ENCODE measurements around the gene ADGRV1. TPM values are rescaled to one million over a fixed set of nuclear protein-coding genes. Genes with fewer than 3 reads are reported as not detected.

The ADGRV1 gene
- total RNA-seq, 2 donors from 2014 or later = 16.4 to 20.9 TPM

GRCh38 chr5:90930756-90931431 lies 372.3 kb downstream of the ADGRV1 start:
- H3K9me3 ChIP-seq = no peaks in the 10 kb centered on the region
- no peaks in the 10 kb centered on the region for H3K4me1 ChIP-seq (replicated peaks)
- H3K36me3 ChIP-seq = no peaks in the 10 kb centered on the region
- no peaks in the 10 kb centered on the region for H3K27me3 ChIP-seq (replicated peaks; ENCODE audit: insufficient read depth)
- WGBS = 47% methylated on average over 4 of the region's 4 CpGs
- H3K4me3 ChIP-seq = no peak overlapping the region
- intact Hi-C loops (cut with DNase I) = loop anchor here (5.0 kb wide), 2 partner anchors 59 to 171 kb away; no protein-coding TSS in a partner anchor
- no peak for DNase-seq (ENCODE audit: low spot score)
- TF ChIP-seq POLR2AphosphoS5 (IDR thresholded peaks at IDR 0.05) = no peak
- TF ChIP-seq, protein P1, sequence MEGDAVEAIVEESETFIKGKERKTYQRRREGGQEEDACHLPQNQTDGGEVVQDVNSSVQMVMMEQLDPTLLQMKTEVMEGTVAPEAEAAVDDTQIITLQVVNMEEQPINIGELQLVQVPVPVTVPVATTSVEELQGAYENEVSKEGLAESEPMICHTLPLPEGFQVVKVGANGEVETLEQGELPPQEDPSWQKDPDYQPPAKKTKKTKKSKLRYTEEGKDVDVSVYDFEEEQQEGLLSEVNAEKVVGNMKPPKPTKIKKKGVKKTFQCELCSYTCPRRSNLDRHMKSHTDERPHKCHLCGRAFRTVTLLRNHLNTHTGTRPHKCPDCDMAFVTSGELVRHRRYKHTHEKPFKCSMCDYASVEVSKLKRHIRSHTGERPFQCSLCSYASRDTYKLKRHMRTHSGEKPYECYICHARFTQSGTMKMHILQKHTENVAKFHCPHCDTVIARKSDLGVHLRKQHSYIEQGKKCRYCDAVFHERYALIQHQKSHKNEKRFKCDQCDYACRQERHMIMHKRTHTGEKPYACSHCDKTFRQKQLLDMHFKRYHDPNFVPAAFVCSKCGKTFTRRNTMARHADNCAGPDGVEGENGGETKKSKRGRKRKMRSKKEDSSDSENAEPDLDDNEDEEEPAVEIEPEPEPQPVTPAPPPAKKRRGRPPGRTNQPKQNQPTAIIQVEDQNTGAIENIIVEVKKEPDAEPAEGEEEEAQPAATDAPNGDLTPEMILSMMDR (IDR thresholded peaks at IDR 0.05) = no peak
- no peak for TF ChIP-seq POLR2A (IDR thresholded peaks at IDR 0.05)
- no peak overlapping the region for H3K27ac ChIP-seq

DNA sequence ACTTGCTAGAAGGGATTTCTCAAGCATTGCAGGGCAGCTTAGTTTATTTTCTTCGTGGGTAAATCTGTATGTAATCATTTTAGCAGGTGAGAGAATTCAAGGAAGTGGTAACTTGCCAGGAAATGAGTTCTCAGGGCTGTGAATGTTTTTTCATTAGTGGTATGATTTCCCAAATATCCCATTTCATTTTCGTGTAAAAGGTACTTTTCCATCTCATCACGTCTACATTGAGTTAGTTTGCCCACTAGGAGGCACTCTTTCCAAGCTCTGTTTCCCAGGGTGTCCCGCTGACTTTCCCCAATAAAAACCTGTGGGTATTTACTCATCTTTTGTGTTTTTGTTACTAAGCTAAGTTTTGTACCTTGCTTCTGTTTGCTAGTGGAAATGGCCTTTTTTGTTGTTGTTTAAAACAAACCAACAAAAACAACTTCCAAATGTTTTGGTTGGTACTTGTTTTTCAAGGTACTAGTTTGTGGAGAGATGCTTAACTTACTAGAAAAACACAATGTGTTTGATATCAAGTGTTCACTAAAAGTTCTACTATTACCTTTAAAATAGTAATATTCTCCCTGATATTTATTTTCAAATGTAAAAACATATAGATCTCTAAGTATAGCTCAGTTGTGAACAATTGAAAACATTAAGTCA lies 373.6 kb downstream of the ADGRV1 start:
- Histone ChIP-seq H3K4me3 (no peak overlapping the region), H3K27me3 (replicated peaks; ENCODE audit: insufficient read depth) (no peaks in the 10 kb centered on the region), H3K4me1 (replicated peaks) (no peaks in the 10 kb centered on the region), H3K9me3 (no peaks in the 10 kb centered on the region), H3K27ac (peak overlapping the region in 1 of 2 donors; percentile 14), H3K36me3 (no peaks in the 10 kb centered on the region)
- intact Hi-C loops (cut with DNase I) = loop anchor here (2.0 to 5.0 kb wide), 3 partner anchors 60 to 451 kb away; partner anchors contain the start of gene ARRDC3
- peak; percentile 65 for DNase-seq (ENCODE audit: low spot score)
- TF ChIP-seq POLR2AphosphoS5 (IDR thresholded peaks at IDR 0.05) (peak; percentile 55), POLR2A (IDR thresholded peaks at IDR 0.05) (no peak)
- TF ChIP-seq, protein P1 (IDR thresholded peaks at IDR 0.05) = peak; percentile 41 to 86 (median 78)
- WGBS = 3% methylated on average over 4 of the region's 4 CpGs

DNA sequence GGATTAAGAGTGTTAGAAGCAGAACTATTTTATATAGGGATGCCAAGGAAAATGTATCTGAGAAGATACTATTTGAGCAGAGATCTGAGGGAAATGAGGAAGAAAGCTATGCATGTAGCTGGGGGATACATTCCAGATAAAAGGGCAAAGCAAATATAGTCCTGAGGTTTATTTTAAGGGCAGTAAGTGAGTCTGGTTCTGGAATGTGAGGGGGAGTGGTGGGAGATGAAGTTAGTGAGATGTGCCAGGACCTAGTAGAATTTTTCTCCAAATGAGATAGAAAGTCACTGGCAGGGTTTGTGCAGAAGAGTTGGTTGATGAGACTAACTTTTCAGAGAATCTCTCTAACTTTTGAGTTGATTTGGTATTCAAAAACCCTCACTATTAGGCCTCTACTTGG lies 374.7 kb downstream of the ADGRV1 start:
- H3K9me3 ChIP-seq = no peaks in the 10 kb centered on the region
- H3K27me3 ChIP-seq (replicated peaks; ENCODE audit: insufficient read depth) = no peaks in the 10 kb centered on the region
- H3K4me3 ChIP-seq = no peak overlapping the region
- intact Hi-C loops (cut with DNase I) = loop anchor here (2.0 to 5.0 kb wide), 3 partner anchors 61 to 450 kb away; partner anchors contain the start of gene ARRDC3
- H3K4me1 ChIP-seq (replicated peaks) = no peaks in the 10 kb centered on the region
- no peak overlapping the region for H3K27ac ChIP-seq
- DNase-seq (ENCODE audit: low spot score) = no peak
- TF ChIP-seq POLR2A (IDR thresholded peaks at IDR 0.05) = no peak
- TF ChIP-seq, protein P1 (IDR thresholded peaks at IDR 0.05) = no peak
- no peak for TF ChIP-seq POLR2AphosphoS5 (IDR thresholded peaks at IDR 0.05)
- H3K36me3 ChIP-seq = no peaks in the 10 kb centered on the region

GRCh38 chr5:90934091-90934719 lies 375.6 kb downstream of the ADGRV1 start:
- Histone ChIP-seq H3K36me3 (no peaks in the 10 kb centered on the region), H3K9me3 (no peaks in the 10 kb centered on the region), H3K4me3 (no peak overlapping the region), H3K27ac (no peak overlapping the region), H3K4me1 (replicated peaks) (no peaks in the 10 kb centered on the region), H3K27me3 (replicated peaks; ENCODE audit: insufficient read depth) (no peaks in the 10 kb centered on the region)
- 80% methylated on average over 5 of the region's 5 CpGs for WGBS
- TF ChIP-seq, protein P1 (IDR thresholded peaks at IDR 0.05) = no peak
- no peak for TF ChIP-seq POLR2A (IDR thresholded peaks at IDR 0.05)
- TF ChIP-seq POLR2AphosphoS5 (IDR thresholded peaks at IDR 0.05) = no peak
- no peak for DNase-seq (ENCODE audit: low spot score)
- intact Hi-C loops (cut with DNase I) = loop anchor here (5.0 kb wide), 2 partner anchors 62 to 168 kb away; no protein-coding TSS in a partner anchor

Data from prostate gland (tissue), 2 donors.